HG03135 (cell line): Measurements from ENCODE around the gene PHACTR3.

Experiments used
- ATAC-seq: cut with Tn5 transposase; IDR thresholded peaks from one replicate; pipeline ENCODE4 v1.9.1; 2021; ENCODE audit warnings: mild to moderate bottlenecking, moderate library complexity; ENCODE audit not compliant: unreplicated experiment

PHACTR3 gene

DNA sequence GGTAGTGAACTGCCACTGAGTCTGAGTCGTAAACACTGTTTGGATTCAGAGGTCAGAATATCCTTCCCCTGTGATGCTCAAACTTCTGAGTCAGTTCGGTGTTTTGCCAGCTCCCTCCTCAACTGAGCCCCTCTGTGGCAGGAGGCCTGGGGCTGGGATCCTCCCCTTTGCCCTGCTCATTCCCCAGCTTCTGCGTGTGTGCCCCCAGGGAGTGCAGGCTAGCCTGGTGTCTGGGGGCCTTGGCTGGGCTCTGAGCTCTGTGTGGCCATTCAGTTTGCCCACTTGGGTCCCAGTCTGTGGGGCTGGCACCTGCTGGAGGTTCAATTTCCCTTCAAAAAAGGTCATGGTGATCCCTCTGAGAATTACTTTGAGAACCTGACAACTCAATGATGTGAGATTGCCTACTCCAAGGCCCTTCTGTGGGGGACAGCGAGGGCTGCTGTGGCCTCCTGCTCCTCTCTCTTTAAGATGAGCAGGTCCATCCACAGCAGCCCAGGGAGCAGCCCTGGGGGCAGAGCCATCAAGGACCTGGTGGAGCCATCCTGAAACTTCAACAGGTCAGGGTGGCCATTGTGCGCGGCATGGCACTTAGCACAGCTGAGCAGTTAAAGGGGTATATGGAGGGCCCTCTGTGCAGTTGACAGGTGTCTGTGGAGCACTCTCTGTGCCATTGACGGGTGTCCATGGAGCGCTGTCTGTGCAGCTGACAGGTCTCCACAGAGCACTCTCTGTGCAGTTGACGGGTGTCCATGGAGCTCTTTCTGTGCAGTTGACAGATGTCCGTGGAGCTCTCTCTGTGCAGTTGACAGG lies 181.9 kb downstream of the PHACTR3 start:
- ATAC-seq: no peak

DNA sequence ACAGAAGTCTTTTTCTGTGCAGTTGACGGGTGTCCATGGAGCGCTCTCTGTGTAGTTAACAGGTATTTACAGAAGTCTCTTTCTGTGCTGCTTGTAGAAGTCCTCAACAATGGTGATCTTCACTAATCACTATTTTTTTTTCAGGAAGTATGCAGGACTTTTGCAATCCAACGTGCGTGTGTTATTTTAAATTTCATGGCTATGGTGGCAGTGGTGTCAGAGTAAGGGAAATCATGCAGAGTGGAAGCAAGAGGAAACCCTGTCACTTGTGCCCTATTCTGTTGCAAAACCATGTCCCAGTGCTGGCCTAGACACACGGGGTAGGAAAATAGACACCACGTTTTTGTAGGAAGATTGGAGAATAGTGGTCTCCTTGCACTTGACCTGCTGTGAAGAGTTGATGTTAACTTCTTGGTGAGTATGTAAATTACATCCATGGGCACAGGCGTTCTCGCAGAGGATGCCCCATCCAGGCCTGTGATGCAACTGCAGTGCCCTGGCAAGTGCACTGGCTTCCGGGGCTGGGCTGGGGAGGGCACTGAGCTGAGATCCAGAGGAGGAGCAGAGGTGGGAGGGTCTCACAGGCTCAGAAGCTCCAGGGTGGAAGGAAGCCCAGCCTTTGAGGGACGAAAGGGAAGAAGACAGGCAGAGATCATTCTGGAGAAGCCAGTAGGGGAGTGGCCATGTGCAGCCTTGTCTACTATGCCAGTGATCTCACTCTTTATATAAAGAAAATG lies 182.6 kb downstream of the PHACTR3 start:
- no peak for ATAC-seq

DNA sequence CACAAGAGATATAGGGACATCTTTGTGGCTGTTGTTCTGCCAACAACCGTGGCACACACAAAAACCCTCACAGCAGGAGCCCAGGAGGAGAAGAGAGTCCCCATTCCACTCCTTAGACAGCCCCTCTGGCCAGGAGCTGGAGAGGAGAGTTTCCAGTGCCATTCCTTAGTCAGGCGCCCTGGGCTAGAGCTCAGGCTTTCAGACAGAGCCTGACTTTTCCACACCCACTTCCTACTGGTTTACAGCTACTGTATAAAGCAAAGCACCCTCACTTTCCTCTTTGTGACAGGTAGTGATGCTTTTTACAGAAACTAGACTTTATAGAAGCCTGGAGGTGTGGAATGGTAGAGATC lies 183.2 kb downstream of the PHACTR3 start:
- no peak for ATAC-seq

DNA sequence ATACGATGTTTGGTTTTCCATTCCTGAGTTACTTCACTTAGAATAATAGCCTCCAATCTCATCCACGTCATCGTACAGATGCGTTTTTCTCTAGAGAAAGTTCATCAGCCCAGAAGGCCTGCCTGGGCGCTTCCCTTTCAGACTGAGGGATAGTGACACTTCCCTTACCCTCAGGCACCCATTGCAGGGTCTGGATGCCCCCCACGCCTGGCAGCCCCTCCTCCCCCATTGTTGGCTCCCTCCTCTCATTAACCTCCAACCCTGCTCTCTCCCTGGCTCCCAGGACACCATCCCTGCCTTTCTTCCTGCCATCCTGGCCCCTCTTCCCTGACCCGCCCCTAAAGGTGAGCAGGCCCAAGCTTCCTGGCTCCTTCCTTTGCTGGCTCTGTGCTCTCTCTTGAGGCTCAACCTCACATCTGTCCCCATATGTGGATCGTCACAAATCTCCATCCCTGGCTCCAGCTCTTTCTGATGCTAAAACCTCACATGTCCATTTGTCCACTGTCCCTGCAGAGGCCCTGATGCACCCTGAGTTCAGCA lies 183.9 kb downstream of the PHACTR3 start:
- no peak for ATAC-seq

DNA sequence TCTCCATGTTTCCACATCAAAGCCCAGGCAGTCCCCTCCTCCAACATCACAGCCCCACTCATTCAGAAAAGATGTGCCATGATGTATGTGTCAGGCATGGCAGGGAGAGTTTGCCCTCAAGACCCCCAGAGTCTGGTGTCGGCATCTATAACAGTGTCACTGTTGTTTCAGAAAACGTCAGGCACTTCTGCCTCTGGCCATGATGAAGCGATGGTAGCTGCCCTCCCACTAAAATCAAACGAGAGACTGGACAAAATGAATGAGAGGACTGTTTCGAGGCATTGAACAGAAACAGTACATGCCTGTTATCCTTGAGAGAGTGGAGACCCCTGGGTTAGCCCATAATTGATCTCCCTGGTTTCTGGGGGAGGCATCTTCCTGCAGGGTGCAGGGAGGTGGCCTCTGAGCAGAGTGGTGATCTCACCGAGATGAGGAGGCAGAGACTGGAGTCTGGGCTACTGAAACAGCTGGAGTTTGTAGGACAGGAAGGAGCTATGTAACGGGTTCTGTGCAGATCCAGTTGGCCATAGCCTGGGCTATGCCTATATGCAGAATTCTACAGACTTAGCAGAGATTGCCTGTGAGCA lies 184.6 kb downstream of the PHACTR3 start:
- no peak for ATAC-seq

DNA sequence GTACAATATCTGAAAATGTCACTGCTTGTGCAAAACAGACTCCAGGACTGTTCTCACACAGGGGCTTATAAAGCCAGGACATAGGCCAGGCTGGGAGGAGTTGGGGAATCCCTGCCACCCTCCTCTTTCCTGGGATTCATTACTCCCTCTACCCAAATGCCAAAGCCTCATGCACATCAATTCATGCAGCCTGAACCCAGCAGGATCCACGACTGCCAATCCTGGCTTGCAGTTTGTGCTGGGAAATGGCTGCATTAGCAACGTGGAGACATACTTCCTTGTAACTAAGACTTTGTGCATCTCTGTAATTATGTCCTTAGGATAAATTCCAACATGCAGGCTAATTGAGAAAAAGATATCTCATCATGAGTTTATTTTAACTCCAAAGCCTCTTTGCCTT lies 185.3 kb downstream of the PHACTR3 start:
- ATAC-seq: no peak

DNA sequence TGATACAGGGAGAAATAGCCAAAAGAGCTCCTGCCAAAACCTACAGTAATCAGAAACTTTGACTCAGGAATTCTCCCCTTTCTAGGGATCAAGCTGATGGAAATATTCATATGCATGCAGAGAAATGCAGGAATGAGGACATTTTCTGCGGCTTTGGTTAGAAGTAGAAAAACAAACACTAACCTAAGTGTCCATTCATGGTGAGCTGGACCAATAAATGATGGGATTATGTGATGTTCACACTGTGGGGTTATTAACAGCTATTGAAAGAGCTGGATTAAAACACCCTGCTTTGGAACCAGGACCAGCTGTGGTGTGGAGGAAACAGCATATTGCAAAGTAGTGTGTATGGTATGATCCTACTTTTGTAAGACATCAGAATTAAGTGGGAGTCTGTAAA lies 186.0 kb downstream of the PHACTR3 start:
- ATAC-seq: no peak

DNA sequence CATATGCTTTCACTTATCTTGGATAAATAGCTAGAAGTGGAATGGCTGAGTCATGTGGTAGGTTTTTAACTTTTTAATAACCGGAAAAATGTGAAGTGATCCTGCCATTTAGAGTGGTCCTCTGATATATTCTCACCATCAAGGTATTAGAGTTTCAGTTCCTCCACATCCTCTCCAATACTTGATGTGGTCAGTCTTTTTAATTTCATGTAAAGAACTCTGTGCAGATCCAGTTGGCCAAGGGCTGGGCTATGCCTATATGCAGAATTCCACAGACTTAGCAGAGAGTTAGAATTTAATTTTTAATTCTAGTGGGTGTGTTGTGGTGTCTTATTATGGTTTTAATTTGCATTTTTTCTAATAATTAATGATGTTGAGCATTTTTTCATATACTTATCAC lies 188.0 kb downstream of the PHACTR3 start:
- ATAC-seq: no peak

DNA sequence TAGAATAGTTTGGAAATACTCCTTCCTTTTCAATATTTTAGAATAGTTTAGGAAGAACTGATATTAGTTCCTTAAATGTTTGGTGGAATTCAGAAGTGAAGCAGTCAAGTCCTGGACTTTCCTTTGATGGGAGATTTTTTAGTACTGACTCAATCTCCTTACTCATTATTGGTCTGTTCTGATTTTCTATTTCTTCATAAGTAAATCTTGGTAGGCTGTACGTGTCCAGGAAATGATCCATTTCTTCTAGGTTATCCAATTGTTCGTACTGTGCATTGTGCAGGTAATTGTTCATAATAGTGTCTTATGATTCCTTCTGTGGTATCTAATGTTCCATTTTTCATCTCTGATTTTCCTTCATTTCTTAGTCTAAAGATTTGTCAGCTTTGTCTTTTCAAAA lies 190.2 kb downstream of the PHACTR3 start:
- no peak for ATAC-seq

DNA sequence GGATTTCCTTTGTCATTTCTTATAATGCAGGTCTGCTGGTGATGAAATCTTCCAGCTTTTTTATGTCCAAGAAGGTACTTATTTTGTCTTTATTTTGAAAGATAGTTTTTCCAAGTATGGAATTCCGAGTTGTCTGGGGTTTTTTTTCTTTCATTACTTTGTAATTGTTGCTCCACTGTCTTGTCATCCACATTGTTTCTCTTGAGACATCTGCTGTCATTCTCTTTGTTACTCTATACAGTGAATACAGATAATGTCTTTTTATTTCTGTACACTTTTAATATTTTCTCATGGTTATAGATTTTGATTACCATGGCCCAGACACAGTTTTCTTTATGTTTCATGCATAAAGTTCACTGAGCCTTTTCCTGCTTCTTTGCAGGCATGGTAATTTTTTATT lies 196.0 kb downstream of the PHACTR3 start:
- no peak for ATAC-seq

DNA sequence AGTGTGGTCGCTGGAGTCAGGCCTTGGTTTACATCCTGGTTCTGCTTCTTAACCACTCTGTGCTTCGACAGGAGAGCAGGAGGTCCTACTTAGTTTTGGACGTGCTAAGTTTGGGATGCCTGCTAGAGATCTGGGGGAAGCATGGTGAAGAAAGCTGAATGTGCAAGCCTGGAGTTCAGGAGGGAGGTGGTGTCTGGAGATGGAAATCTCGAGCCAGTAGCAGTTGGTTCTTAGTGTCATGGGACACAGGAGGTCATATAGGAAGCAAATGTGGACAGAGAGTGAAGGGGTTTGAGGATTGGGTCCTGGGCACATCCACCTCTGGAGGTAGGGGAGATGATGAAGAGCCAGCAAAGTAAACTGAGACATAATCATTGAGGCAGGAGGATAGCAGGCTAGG lies 197.7 kb downstream of the PHACTR3 start:
- ATAC-seq: no peak

DNA sequence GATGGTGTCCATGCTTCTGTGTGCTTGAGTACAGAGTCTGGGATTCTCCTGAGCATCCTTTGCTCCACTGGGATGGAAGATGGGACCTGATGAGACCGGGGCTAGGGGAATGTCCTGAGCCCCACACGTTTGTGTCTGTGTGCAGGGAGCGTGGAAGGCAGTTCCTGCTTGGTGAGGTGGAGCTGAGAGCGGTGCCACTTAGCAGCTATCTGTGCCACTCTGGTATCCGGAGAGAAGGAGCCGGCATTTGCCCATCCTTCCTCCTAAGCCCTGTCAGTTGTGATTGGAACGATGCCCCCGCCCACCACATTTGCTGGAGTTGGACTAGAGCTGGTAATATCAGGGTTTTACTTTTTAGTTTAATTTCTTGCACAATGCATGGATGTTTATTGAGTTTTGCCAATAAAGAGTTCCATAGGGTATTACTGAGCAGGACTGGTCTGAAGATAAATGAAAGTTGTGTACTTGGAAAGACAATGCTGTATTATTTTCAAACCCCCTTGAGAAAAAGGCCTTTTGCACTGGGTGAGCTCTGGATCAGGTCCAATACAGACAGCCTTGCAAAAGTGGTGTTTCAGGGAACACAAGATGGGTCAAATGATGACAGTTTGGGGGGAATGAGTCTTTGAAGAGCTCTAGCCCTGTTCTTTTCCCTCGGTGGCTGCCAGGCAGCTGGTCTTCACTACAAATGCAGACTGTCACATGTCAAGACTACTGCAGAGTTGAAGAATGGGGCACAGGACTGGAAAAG lies 198.3 kb downstream of the PHACTR3 start:
- ATAC-seq: no peak

DNA sequence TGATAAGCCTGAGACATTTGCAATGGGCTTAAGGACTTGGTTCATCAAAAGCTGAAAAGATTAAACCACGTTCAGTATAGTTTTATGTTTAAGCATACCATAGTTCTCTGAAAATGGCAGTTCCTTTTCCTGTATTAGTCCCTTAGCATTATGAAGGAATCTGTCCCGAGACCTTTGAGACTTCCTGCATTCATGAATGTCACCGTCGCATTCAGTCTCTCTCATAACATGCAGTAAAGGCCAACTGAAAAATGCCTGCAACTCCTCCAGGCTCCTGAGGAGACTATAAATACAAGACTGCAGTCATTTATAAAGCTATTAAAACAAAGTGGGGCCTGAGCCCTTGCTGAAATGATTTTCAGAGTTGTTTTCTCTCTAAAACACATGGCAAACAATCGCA lies 200.0 kb downstream of the PHACTR3 start:
- ATAC-seq: no peak

DNA sequence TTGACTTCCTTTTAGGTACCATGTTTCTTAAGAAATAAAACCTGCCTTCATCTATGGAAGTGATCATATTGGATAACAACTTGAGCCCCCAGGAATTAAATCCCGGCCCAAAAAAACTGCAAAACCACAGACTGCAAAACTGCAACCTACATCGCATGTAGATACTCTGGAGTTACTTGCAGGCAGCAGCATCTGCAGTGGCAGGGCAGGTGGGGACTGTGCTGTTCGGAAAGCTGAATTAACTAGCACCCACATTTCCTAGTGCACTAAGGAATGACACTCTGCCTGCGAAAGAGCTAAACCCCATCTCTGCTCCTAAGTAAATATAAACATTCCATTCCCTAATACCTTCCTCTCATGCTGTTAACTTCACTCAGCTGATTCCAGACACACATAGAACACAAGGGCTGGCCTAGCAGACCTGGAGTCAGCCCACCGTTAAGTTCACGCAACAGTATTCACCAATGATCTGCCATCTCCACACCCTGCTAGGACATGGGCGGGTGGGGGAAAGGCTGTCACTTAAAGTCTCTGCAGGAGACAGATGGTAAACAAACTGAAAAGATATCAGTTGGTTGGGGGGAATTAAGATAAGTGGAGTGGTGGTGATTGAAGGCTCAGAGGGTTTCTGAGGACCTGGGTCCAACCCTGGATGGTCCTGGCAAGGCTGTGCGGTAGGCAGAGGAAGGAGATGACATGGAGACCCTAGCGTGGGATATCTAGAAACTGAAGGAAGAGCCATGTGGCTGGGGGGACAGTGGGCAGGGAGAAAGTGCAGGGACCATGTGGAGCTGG lies 200.7 kb downstream of the PHACTR3 start:
- no peak for ATAC-seq

DNA sequence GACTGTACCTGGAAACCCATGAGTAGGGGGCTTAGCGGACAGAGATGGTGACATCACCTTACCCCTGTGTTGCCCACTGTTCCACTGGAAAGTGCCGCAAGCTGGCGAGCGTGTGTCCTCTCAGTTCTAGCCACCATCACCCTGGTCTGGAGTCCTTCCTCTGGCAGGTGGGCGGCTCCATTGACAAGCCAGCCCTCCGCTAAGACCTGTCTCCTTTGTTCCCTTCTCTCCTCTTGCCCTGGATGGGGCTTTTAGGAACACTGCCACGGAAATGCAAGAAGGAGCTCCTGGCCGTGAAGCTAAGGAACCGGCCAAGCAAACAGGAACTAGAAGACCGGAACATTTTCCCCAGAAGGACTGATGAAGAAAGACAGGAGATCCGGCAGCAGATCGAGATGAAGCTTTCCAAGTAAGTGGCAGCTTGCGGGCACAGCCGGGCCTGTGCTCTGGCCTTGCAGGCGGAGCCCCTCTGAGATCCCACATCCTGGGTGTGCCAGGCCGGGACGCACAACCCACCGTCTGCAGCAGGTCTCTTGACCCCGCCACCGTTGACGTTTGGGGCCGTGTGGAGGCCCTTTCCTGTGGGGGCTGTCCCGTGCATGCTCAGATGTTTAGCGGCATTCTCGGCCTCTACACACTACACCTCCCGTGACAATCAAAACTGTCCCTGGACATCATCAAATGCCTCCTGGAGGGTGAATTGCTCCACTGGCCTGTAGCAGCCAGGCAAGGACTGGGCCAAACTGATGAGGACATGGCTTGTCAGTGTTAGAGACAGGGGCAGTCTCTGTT lies 201.6 kb downstream of the PHACTR3 start:
- no peak for ATAC-seq

DNA sequence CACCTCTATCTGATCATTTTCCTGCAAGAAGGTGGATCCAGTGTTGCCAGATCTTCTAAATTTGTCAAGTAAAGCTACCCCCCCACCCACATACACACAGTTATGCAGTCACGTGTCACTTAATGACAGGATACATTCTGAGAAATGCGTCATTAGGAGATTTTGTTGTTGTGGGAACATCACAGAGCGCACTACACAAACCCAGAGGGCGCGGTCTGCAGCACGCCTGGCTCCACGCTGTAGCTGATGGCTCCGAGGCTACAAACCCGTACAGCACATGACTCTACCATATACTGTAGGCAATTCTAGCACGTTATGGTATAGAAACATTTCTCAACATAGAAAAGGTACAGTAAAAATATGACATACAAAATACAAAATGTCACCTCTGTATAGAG lies 202.2 kb downstream of the PHACTR3 start:
- ATAC-seq: no peak

DNA sequence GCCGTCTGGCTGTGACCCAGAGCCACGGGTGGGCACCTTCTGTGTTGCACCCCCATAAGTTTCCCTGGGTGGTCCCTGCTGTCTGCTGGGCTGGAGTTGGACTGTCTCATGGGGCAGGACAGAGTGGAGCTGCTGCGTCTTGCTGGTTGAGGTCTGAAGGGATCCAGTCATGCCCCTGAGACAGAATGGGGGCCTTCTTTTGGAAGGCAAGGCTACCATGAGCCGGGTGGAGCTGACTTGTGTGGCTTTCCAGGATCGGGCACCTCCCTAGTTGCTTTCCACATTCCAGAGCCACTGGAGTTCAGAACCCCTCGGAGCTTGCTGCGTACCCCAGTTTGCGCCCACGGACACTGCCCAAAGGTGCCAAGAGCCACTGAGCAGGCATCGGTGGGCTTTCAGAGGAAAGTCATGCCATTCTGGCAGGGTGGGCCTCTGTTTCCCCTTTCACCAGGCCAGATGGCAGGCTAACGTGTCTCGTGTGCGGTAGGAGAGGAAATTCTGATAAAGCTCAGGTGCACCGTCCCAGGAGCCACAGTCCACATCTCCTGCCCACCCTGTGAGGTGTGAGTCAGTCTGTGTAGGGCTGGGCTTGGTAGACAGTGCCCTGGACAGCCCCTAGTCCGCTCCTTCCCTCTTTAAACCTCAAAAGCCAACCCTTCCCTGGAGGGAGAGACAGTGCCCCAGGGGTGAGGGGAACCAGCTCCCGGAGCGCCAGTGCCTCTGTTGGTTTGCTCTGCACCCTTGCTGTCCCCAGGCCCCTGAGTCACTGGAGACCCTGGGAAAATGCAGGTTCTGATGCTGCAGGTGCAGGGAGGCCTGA lies 203.8 kb downstream of the PHACTR3 start:
- no peak for ATAC-seq

DNA sequence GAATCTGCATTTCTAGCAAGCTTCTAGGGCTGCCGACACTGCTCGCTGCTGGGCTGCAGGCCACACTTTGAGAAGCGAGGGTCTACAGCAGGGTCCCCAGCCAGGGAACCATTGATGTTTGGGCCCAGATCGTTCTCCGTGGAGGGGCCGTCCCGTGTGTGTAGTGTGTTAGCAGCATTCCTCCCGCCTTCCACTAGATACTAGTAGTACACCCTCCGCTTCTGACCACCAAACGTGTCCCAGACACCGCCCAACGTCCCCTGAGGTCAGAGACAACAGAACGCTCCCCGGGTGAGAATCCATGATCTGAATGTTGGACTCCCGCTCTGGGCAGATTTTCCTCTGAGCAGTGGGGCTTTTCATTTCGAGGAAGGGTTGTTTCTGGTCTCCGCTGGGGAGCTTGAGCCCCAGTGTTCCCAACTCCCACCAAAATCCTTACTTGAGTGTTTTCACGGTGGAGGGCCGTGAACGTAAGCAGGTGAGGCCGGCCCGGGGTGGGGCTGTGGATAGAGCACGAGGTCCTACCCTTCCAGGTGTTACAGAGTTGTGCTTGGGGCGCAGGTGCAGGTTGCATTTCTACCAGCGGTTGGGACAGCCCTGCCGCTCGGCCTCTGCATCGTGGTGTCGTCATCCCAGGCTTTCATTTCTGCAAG lies 204.5 kb downstream of the PHACTR3 start:
- ATAC-seq: no peak
